ENCODE measurements around the gene OLIG2. TPM values are rescaled to one million over a fixed set of nuclear protein-coding genes. Genes with fewer than 3 reads are reported as not detected.
A peak's percentile ranks its signal among the peaks of the same experiment; 100 is the strongest.

The OLIG2 gene
- total and polyA plus RNA-seq, 2 experiments from 2014 or later = 0.15 to 1.4 TPM

GRCh38 chr21:32981096-32981495, 44.6 kb upstream of the OLIG2 start (continued):
- TF ChIP-seq, protein P1, sequence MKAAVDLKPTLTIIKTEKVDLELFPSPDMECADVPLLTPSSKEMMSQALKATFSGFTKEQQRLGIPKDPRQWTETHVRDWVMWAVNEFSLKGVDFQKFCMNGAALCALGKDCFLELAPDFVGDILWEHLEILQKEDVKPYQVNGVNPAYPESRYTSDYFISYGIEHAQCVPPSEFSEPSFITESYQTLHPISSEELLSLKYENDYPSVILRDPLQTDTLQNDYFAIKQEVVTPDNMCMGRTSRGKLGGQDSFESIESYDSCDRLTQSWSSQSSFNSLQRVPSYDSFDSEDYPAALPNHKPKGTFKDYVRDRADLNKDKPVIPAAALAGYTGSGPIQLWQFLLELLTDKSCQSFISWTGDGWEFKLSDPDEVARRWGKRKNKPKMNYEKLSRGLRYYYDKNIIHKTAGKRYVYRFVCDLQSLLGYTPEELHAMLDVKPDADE (IDR thresholded peaks at IDR 0.05) = no peak
- no peak for TF ChIP-seq NANOG (IDR thresholded peaks at IDR 0.05; ENCODE audit: borderline replicate concordance)
- TF ChIP-seq CREB1 (CRISPR knock-in tag; IDR thresholded peaks at IDR 0.05; ENCODE audit: low read depth) = no peak
- TF ChIP-seq EZH2phosphoT487 (IDR thresholded peaks at IDR 0.05; ENCODE audit: unreplicated experiment) = no peak
- no peak for TF ChIP-seq POLR2AphosphoS5 (IDR thresholded peaks at IDR 0.05; ENCODE audit: low read depth)
- TF ChIP-seq, protein P2, sequence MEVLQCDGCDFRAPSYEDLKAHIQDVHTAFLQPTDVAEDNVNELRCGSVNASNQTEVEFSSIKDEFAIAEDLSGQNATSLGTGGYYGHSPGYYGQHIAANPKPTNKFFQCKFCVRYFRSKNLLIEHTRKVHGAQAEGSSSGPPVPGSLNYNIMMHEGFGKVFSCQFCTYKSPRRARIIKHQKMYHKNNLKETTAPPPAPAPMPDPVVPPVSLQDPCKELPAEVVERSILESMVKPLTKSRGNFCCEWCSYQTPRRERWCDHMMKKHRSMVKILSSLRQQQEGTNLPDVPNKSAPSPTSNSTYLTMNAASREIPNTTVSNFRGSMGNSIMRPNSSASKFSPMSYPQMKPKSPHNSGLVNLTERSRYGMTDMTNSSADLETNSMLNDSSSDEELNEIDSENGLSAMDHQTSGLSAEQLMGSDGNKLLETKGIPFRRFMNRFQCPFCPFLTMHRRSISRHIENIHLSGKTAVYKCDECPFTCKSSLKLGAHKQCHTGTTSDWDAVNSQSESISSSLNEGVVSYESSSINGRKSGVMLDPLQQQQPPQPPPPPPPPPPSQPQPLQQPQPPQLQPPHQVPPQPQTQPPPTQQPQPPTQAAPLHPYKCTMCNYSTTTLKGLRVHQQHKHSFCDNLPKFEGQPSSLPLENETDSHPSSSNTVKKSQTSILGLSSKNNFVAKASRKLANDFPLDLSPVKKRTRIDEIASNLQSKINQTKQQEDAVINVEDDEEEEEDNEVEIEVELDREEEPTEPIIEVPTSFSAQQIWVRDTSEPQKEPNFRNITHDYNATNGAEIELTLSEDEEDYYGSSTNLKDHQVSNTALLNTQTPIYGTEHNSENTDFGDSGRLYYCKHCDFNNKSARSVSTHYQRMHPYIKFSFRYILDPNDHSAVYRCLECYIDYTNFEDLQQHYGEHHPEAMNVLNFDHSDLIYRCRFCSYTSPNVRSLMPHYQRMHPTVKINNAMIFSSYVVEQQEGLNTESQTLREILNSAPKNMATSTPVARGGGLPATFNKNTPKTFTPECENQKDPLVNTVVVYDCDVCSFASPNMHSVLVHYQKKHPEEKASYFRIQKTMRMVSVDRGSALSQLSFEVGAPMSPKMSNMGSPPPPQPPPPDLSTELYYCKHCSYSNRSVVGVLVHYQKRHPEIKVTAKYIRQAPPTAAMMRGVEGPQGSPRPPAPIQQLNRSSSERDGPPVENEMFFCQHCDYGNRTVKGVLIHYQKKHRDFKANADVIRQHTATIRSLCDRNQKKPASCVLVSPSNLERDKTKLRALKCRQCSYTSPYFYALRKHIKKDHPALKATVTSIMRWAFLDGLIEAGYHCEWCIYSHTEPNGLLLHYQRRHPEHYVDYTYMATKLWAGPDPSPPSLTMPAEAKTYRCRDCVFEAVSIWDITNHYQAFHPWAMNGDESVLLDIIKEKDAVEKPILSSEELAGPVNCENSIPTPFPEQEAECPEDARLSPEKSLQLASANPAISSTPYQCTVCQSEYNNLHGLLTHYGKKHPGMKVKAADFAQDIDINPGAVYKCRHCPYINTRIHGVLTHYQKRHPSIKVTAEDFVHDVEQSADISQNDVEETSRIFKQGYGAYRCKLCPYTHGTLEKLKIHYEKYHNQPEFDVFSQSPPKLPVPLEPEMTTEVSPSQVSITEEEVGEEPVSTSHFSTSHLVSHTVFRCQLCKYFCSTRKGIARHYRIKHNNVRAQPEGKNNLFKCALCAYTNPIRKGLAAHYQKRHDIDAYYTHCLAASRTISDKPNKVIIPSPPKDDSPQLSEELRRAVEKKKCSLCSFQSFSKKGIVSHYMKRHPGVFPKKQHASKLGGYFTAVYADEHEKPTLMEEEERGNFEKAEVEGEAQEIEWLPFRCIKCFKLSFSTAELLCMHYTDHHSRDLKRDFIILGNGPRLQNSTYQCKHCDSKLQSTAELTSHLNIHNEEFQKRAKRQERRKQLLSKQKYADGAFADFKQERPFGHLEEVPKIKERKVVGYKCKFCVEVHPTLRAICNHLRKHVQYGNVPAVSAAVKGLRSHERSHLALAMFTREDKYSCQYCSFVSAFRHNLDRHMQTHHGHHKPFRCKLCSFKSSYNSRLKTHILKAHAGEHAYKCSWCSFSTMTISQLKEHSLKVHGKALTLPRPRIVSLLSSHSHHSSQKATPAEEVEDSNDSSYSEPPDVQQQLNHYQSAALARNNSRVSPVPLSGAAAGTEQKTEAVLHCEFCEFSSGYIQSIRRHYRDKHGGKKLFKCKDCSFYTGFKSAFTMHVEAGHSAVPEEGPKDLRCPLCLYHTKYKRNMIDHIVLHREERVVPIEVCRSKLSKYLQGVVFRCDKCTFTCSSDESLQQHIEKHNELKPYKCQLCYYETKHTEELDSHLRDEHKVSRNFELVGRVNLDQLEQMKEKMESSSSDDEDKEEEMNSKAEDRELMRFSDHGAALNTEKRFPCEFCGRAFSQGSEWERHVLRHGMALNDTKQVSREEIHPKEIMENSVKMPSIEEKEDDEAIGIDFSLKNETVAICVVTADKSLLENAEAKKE (CRISPR knock-in tag; IDR thresholded peaks at IDR 0.05) = no peak
- TF ChIP-seq EZH2 (IDR thresholded peaks at IDR 0.05; ENCODE audit: low read depth, unreplicated experiment) = no peak

DNA sequence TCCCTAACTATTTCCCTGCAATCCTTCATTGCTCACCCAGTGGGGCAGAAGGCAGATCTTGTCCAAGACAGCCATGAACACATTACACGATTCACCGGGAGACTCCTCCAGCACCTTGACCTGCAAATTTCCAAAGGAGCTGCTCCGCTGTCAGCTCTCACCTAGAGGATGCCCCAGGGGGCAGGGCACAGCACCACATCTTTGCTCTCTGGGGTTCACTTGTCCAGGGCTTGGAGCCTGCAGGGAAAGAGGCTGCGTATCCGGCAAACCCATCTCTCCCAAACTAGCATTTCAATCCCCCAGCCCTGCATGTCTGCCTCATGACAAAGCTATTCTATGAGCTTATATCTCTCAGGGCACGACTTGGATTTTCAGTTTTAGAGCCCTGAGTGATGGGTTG, 35.1 kb upstream of the OLIG2 start:
- Mint-ChIP-seq H3K4me3 (no peak overlapping the region), H3K27me3 (ENCODE audit: insufficient read depth, low read depth, poor library complexity) (peaks cover 6% of the 10 kb centered on the region), H3K27ac (0 out of 2 replicates have a peak overlapping the region, but pooled peaks have one; percentile 10), H3K9me3 (peaks cover 3% of the 10 kb centered on the region; the same call in 2 of the 3 replicates), H3K4me1 (peaks cover 9% of the 10 kb centered on the region; the same call in 2 of the 3 replicates), H3K36me3 (ENCODE audit: low read depth) (peaks cover 5% of the 10 kb centered on the region; the same call in 1 of the 3 replicates)
- H3F3A ChIP-seq (replicated peaks; ENCODE audit: low read depth) = no peaks in the 10 kb centered on the region
- H3K9me2 ChIP-seq (ENCODE audit: insufficient read depth) = no peaks in the 10 kb centered on the region
- no peak for DNase-seq (ENCODE audit: low spot score)
- peaks cover 8% of the 10 kb centered on the region; the same call in 1 of the 2 replicates for H3K4me1 ChIP-seq (ENCODE audit: insufficient read depth)
- H3K79me2 ChIP-seq (replicated peaks; ENCODE audit: insufficient read depth) = no peaks in the 10 kb centered on the region
- H2AFZ ChIP-seq = peak overlapping the region; percentile 66; the same call in 1 of the 2 replicates
- H3K4me2 ChIP-seq = no peak overlapping the region
- H3K27me3 ChIP-seq (ENCODE audit: insufficient read depth) = no peaks in the 10 kb centered on the region
- no peaks in the 10 kb centered on the region for H3K36me3 ChIP-seq (ENCODE audit: insufficient read depth)
- no peak overlapping the region for H3K4me3 ChIP-seq
- H4K20me1 ChIP-seq (replicated peaks; ENCODE audit: insufficient read depth) = no peaks in the 10 kb centered on the region
- TF ChIP-seq REST (IDR thresholded peaks at IDR 0.05; ENCODE audit: unreplicated experiment) (no peak), STAT1 (IDR thresholded peaks at IDR 0.05; ENCODE audit: unreplicated experiment) (no peak)
- no peak overlapping the region for H3K27ac ChIP-seq (ENCODE audit: low read depth)
- peak; percentile 37; the same call in 2 of the 3 replicates for ATAC-seq
